AG09309 (cell line): ENCODE results near the gene DUSP16.

Source experiments
- DNase-seq: peaks from one replicate; pipeline ENCODE4 v3.0.0-alpha.2; 2010; ENCODE audit warnings: low read depth
- H3K4me3 ChIP-seq: 2 replicates; pipeline ENCODE4 v1.5.1; 2011; ENCODE audit warnings: mild to moderate bottlenecking, low read depth, low read length, moderate library complexity; ENCODE audit not compliant: control insufficient read depth
- CTCF ChIP-seq: IDR thresholded peaks from 2 replicates; pipeline ENCODE4 v1.5.1; 2011; ENCODE audit warnings: mild to moderate bottlenecking, low read depth, low read length, inconsistent platforms; ENCODE audit not compliant: insufficient read depth, control insufficient read depth; ENCODE audit errors: missing control alignments

DUSP16 gene

GRCh38 chr12:12558291-12558690 is 4.4 kb downstream of the DUSP16 start:
- TF ChIP-seq CTCF: no peak
- no peak overlapping the region for H3K4me3 ChIP-seq
- DNase-seq: no peak

- no peak for DNase-seq
- H3K4me3 ChIP-seq: no peak overlapping the region
- no peak for TF ChIP-seq CTCF
These were observed 4.9 kb downstream of the DUSP16 start for GRCh38 chr12:12557733-12558132.

- no peak for DNase-seq
- no peak overlapping the region for H3K4me3 ChIP-seq
These were observed 7.0 kb downstream of the DUSP16 start for GRCh38 chr12:12555656-12556055.

GRCh38 chr12:12553208-12553785 is 9.4 kb downstream of the DUSP16 start:
- H3K4me3 ChIP-seq: no peak overlapping the region
- no peak for DNase-seq
- TF ChIP-seq CTCF: no peak

More at GRCh38 chr12:12555656-12556055, 7.0 kb downstream of the DUSP16 start:
- no peak for TF ChIP-seq CTCF

DNA sequence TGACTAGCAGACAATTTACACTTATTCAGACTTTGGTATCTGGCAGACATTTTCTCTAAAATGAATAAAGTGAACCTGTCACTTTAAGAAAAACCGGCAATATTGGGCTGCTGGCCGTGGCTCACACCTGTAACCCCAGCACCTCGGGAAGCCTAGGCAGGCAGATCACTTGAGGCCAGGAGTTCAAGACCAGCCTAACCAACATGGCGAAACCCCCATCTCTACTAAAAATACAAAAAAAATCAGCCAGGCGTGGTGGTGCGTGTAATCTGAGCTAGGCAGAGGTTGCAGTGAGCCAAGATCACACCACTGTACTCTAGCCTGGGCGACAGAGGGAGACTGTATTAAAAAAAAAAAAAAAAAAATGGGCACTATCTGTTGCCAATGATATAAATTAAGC is 11.5 kb downstream of the DUSP16 start:
- no peak for DNase-seq
- no peak overlapping the region for H3K4me3 ChIP-seq
- no peak for TF ChIP-seq CTCF

GRCh38 chr12:12550277-12550676 is 12.4 kb downstream of the DUSP16 start:
- H3K4me3 ChIP-seq: no peak overlapping the region
- TF ChIP-seq CTCF: no peak
- no peak for DNase-seq

DNA sequence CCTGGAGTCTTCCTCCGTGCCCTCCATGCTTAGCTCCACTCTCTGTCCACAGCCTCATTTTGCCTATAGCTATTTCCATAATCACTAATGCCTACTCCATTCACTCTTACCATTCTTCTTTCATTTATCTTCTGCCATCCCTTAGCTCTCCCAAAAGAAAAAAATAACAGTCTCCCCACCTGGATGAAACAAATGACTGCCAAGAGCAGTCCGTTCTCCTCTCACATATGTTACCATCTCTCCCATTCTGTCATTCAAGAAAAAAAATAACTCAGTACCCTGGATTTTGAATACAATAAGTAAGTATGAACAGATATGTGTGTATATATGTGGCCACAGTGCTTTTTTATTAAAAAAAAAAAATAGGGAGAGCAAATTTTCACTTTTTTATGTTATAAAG is 13.2 kb downstream of the DUSP16 start:
- no peak for DNase-seq
- no peak for TF ChIP-seq CTCF

More for the DNA sequence above, 13.2 kb downstream of the DUSP16 start:
- no peak overlapping the region for H3K4me3 ChIP-seq
